Astrocyte of the spinal cord (primary cell): ENCODE data around the gene KHK.
"Not testable (repeated sequence)": the region's sequence is repeated elsewhere in the genome, so short reads cannot be mapped to it uniquely, and the experiment has no call there.

Experiments used
- DNase-seq: peaks from one replicate; pipeline ENCODE4 v3.0.0; 2011; ENCODE audit warnings: low read depth, low spot score
- H3K4me3 ChIP-seq: 2 replicates; pipeline ENCODE4 v1.5.1; 2011; ENCODE audit warnings: low read depth, mild to moderate bottlenecking, low read length, moderate library complexity
- CTCF ChIP-seq: IDR thresholded peaks from 2 replicates; pipeline ENCODE4 v1.5.1; 2012; ENCODE audit warnings: low read depth, mild to moderate bottlenecking, low read length, inconsistent platforms
- in situ Hi-C: cut with HindIII; loops from 2 replicates; pipeline ENCODE4 v1.10.0; 2017; ENCODE audit warnings: low sequenced_read_pairs

Gene KHK

GRCh38 chr2:27105981-27106380, 19.4 kb downstream of the KHK start:
- no peak for TF ChIP-seq CTCF
- no peak overlapping the region for H3K4me3 ChIP-seq
- in situ Hi-C loops = loop anchor here (25.0 kb wide), 1 partner anchor 156 kb away; the partner anchor contains the start of gene SLC30A3
- no peak for DNase-seq

GRCh38 chr2:27108221-27108620, 21.6 kb downstream of the KHK start:
- H3K4me3 ChIP-seq = no peak overlapping the region
- in situ Hi-C loops = loop anchor here (25.0 kb wide), 1 partner anchor 154 kb away; the partner anchor contains the start of gene SLC30A3
- DNase-seq = no peak
- TF ChIP-seq CTCF = no peak

- in situ Hi-C loops = loop anchor here (25.0 kb wide), 1 partner anchor 153 kb away; the partner anchor contains the start of gene SLC30A3
- H3K4me3 ChIP-seq = no peak overlapping the region
- no peak for TF ChIP-seq CTCF
- DNase-seq = no peak
Observed at GRCh38 chr2:27109083-27109482, 22.5 kb downstream of the KHK start.

DNA sequence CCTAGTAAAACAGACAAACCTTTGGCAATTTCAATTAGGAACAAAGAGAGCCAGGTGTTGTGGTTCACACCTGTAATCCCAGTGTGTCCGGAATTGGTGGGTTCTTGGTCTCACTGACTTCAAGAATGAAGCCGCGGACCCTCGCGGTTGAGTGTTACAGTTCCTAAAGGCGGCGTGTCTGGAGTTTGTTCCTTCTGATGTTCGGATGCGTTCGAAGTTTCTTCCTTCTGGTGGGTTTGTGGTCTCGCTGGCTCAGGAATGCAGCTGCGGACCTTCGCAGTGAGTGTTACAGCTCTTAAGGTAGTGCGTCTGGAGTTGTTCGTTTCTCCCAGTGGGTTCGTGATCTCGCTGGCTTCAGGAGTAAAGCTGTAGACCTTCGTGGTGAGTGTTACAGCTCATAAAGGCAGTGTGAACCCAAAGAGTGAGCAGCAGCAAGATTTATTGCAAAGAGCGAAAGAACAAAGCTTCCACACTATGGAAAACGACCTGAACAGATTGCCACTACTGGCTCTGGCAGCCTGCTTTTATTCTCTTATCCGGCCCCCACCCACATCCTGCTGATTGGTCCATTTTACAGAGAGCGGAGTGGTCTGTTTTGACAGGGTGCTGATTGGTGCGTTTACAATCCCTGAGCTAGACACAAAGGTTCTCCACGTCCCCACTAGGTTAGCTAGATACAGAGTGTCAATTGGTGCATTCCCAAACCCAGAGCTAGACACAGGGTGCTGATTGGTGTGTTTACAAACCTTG, 24.2 kb downstream of the KHK start:
- not testable (repeated sequence) for DNase-seq, H3K4me3 ChIP-seq
- in situ Hi-C loops = loop anchor here (25.0 kb wide), 1 partner anchor 152 kb away; the partner anchor contains the start of gene SLC30A3

- in situ Hi-C loops = loop anchor here (25.0 kb wide), 1 partner anchor 151 kb away; the partner anchor contains the start of gene SLC30A3
- H3K4me3 ChIP-seq, DNase-seq: not testable (repeated sequence)
Observed at GRCh38 chr2:27111392-27112078, 25.0 kb downstream of the KHK start.

DNA sequence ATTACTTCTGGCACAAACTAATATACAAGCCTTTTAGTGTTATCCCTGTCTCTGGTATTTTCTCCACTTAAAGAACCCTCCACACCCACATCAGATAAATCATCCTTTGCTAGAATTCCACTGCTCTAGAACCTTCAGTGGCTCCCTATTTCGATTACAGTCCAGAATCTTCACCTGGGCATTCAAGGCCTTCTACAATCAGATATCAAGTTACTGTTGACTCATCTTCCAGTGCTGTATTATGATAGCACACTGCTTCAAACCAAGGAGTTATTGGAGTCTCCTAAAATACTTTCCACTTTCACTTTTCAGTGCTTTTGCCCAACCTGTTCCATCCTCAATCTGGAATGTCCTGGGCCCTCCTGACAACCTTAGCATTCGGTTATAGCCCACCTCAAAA, 28.9 kb downstream of the KHK start:
- no peak overlapping the region for H3K4me3 ChIP-seq
- DNase-seq = no peak
- TF ChIP-seq CTCF = no peak
- in situ Hi-C loops = loop anchor here (25.0 kb wide), 1 partner anchor 147 kb away; the partner anchor contains the start of gene SLC30A3

DNA sequence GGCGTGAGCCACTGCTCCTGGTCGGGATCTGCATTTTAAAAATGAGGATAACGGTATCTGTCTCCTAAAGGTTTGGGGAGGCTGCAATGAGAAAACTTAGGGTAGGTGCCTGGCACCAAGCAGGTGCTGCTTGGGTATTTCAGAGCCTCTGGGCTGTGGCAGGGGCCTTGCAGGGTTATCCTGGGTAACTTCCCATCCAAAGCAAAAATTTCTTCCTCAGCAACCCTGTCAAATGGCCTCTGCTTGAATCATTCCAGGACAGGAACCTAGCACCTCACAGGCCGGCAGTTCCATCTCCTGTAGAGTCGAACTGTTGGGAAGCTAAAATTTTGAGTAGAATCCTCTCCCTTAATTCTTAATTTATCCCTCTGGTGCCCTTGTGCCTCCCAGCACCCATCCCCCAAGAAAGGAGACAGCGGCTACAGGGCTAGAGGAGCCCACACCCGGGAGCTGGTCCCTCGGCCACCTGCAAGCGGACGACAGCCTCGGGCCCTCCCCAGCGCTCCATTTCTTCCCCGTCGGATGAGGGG, 31.5 kb downstream of the KHK start:
- no peak for DNase-seq
- peak overlapping the region; percentile 31 for H3K4me3 ChIP-seq
- in situ Hi-C loops = loop anchor here (25.0 kb wide), 1 partner anchor 144 kb away; the partner anchor contains the start of gene SLC30A3
- no peak for TF ChIP-seq CTCF
